K562 (cell line): ENCODE results near the gene PGPEP1. TPM values are rescaled to one million over a fixed set of nuclear protein-coding genes. Genes with fewer than 3 reads are reported as not detected.

Source experiments
- MAX ChIP-seq: sonication (generic); formaldehyde crosslinking; IDR thresholded peaks from 2 replicates; pipeline ENCODE4 v1.9.0; 2022; ENCODE audit warnings: mild to moderate bottlenecking, missing genetic modification reagents
- MYC ChIP-seq, 2 experiments: fragments of 250-450 bp in 1 of 2; sonication (Bioruptor Pico) in 1 of 2; IDR thresholded peaks; 2 replicates each; pipeline versions ENCODE4 v1.5.1 to v1.6.1; 2012 to 2021; ENCODE audit warnings: low read depth in 2 of 2, borderline replicate concordance in 1 of 2, improper control_type of control experiment in 1 of 2, low read length in 1 of 2, mild to moderate bottlenecking in 1 of 2, moderate library complexity in 1 of 2
- POLR2A ChIP-seq: fragments of 450-650 bp; conservative IDR thresholded peaks from 2 replicates; pipeline ENCODE4 v1.6.1; 2016
- RB1 ChIP-seq: fragments of 450-650 bp; IDR thresholded peaks from 2 replicates; pipeline ENCODE4 v1.6.1; 2017; ENCODE audit warnings: low read depth, mild to moderate bottlenecking
- REST ChIP-seq, 2 experiments: fragments of 450-650 bp; formaldehyde crosslinking in 1 of 2; IDR thresholded peaks; 2 replicates each; pipeline versions ENCODE4 v1.4.0 to v1.6.1; 2014 to 2020; ENCODE audit warnings: mild to moderate bottlenecking in 2 of 2, borderline replicate concordance in 1 of 2, low read depth in 1 of 2
- USF1 ChIP-seq: sonication (generic); formaldehyde crosslinking; IDR thresholded peaks from 2 replicates; pipeline ENCODE4 v1.9.0; 2022; ENCODE audit warnings: mild to moderate bottlenecking, missing genetic modification reagents
- ZEB2 ChIP-seq: fragments of 450-650 bp; IDR thresholded peaks from 2 replicates; pipeline ENCODE4 v1.6.1; 2016
- ZNF511 ChIP-seq: sonication (generic); formaldehyde crosslinking; IDR thresholded peaks from 2 replicates; pipeline ENCODE4 v1.8.0; 2022; ENCODE audit warnings: mild to moderate bottlenecking, missing genetic modification reagents
- polyA plus RNA-seq, 8 experiments: library from polyadenylated mRNA; depleted of rRNA in 4 of 8; stranded (reverse) in 5 of 8; unstranded in 3 of 8; fragments of >200 nt; fragmentation: Nextera tagmentation in 2 of 8; fragmentation: Illumina TruSeq in 1 of 8; extraction: Ambion mirVana in 2 of 8; extraction: Trizol in 1 of 8; gene quantifications; 2 replicates each; pipeline versions ENCODE4 v1.2.1 to v1.2.3, GENCODE V29; 2011 to 2014; ENCODE audit warnings: inconsistent platforms in 1 of 8, missing spikeins in 1 of 8
- total RNA-seq, 7 experiments: library from RNA; depleted of rRNA in 6 of 7; stranded (reverse); fragments of >200 nt in 6 of 7; fragmentation: Illumina TruSeq in 2 of 7; extraction: Trizol in 2 of 7; gene quantifications; 2 replicates each; pipeline versions ENCODE4 v1.2.1 to v1.2.3, GENCODE V29; 2011 to 2021; ENCODE audit warnings: low replicate concordance in 1 of 7

PGPEP1 gene
- total and polyA plus RNA-seq, 9 of the 15 experiments (the other 6 are each of a cell fraction or from before 2014, with no cell fraction given) = 10.0 to 69.6 (median 33.5) TPM

GRCh38 chr19:18408053-18408476, 67.7 kb downstream of the PGPEP1 start (continued):
- TF ChIP-seq REST (IDR thresholded peaks at IDR 0.05; ENCODE audit: borderline replicate concordance) (peak; percentile 83; the same call in 1 of the 2 replicates), REST (CRISPR knock-in tag; IDR thresholded peaks at IDR 0.05; ENCODE audit: low read depth) (no peak), USF1 (CRISPR knock-in tag) (0 out of 2 replicates have a peak, but pooled peaks have one; percentile 7), MYC (IDR thresholded peaks at IDR 0.05; ENCODE audit: low read depth, low read length) (peak; percentile 48; the same call in 1 of the 2 replicates), MYC (CRISPR knock-in tag; IDR thresholded peaks at IDR 0.05; ENCODE audit: borderline replicate concordance, low read depth) (no peak), POLR2A (no peak), ZEB2 (0 out of 2 replicates have a peak, but pooled peaks have one; percentile 38), RB1 (peak; percentile 23; the same call in 1 of the 2 replicates), ZNF511 (CRISPR knock-in tag) (0 out of 2 replicates have a peak, but pooled peaks have one; percentile 29), MAX (peak; percentile 63; the same call in 1 of the 2 replicates)
